GM10266 (cell line): ENCODE results near the gene STEAP3.

ENCODE experiments used
- DNase-seq: peaks from one replicate; pipeline ENCODE4 v3.0.0; 2012; ENCODE audit errors: extremely low spot score
- CTCF ChIP-seq: IDR thresholded peaks from 2 replicates; pipeline ENCODE4 v1.5.1; 2012; ENCODE audit warnings: mild to moderate bottlenecking, low read depth; ENCODE audit not compliant: control insufficient read depth, insufficient read depth; ENCODE audit errors: missing control alignments

Gene STEAP3

GRCh38 chr2:119280680-119281079 lies 57.0 kb downstream of the STEAP3 start:
- TF ChIP-seq CTCF, result no peak
- DNase-seq, result no peak

GRCh38 chr2:119282146-119282995 lies 58.7 kb downstream of the STEAP3 start:
- no peak for DNase-seq

GRCh38 chr2:119282996-119283511 lies 59.4 kb downstream of the STEAP3 start:
- TF ChIP-seq CTCF, result no peak
- DNase-seq, result no peak

More at GRCh38 chr2:119282146-119282995, 58.7 kb downstream of the STEAP3 start:
- no peak for TF ChIP-seq CTCF

GRCh38 chr2:119283873-119284331 lies 60.3 kb downstream of the STEAP3 start:
- TF ChIP-seq CTCF, result no peak
- DNase-seq, result no peak

- DNase-seq, result no peak
- TF ChIP-seq CTCF, result no peak
Measured at GRCh38 chr2:119286661-119287060, 63.0 kb downstream of the STEAP3 start.

GRCh38 chr2:119288576-119288975 lies 64.9 kb downstream of the STEAP3 start:
- no peak for DNase-seq
- no peak for TF ChIP-seq CTCF

GRCh38 chr2:119289093-119289492 lies 65.5 kb downstream of the STEAP3 start:
- TF ChIP-seq CTCF, result no peak
- DNase-seq, result no peak
